ENCODE data around the gene TMEM150A. TPM values are rescaled to one million over a fixed set of nuclear protein-coding genes. Genes with fewer than 3 reads are reported as not detected.
"Not testable (repeated sequence)": the region's sequence is repeated elsewhere in the genome, so short reads cannot be mapped to it uniquely, and the experiment has no call there.

TMEM150A gene
- total RNA-seq, 2 donors from 2014 or later = 23.1 to 24.4 TPM

GRCh38 chr2:85607268-85608215 lies 5.0 kb upstream of the TMEM150A start:
- ATAC-seq (no peak), DNase-seq (no peak)
- intact Hi-C loops (cut with DNase I) = loop anchor here (10.0 kb wide), 1 partner anchor 53 kb away; no protein-coding TSS in a partner anchor
- peaks cover 58% of the 10 kb centered on the region for H3K4me1 ChIP-seq
- no peaks in the 10 kb centered on the region for H3K27me3 ChIP-seq
- H3K36me3 ChIP-seq (replicated peaks in 1 of 2; ENCODE audit: insufficient read depth in 1 of 2, low read depth in 2 of 2) = peaks cover 0 to 8% of the 10 kb centered on the region in 2 donors
- no peak overlapping the region for H3K4me3 ChIP-seq
- no peaks in the 10 kb centered on the region for H3K9me3 ChIP-seq
- 68 to 69% methylated on average over 8 to 9 of the region's 9 CpGs for WGBS, 2 donors
- H3K27ac ChIP-seq = peak overlapping the region in 1 of 4 donors; percentile 18
- TF ChIP-seq POLR2A (IDR thresholded peaks at IDR 0.05) (no peak), CTCF (IDR thresholded peaks at IDR 0.05) (no peak)

DNA sequence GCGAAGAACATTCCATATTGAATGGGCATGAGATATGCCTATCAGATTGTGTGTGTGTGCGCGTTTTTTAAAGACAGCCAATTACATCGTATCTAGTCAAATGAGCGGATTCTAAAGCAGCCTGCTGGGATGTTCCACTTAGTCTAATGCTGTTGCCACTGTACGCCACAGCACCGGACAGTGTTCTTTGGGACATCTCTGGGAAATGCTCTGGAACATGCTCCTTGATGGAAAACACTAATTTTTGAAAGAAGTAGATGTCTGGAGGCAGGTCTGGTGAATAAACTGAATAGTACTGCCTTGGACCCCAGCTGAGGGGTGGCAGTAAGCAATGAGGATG lies 3.6 kb upstream of the TMEM150A start:
- DNase-seq (no peak), ATAC-seq (no peak)
- H3K27me3 ChIP-seq = no peaks in the 10 kb centered on the region
- peaks cover 59% of the 10 kb centered on the region for H3K4me1 ChIP-seq
- H3K27ac ChIP-seq = peak overlapping the region in 1 of 4 donors; percentile 68
- intact Hi-C loops (cut with DNase I) = loop anchor here (10.0 kb wide), 1 partner anchor 51 kb away; no protein-coding TSS in a partner anchor
- no peak for TF ChIP-seq POLR2A (IDR thresholded peaks at IDR 0.05)
- no peak for TF ChIP-seq CTCF (IDR thresholded peaks at IDR 0.05)
- H3K4me3 ChIP-seq = no peak overlapping the region
- H3K9me3 ChIP-seq = no peaks in the 10 kb centered on the region
- H3K36me3 ChIP-seq (replicated peaks in 1 of 2; ENCODE audit: insufficient read depth in 1 of 2, low read depth in 2 of 2) = peaks cover 0 to 8% of the 10 kb centered on the region in 2 donors
- WGBS, 2 donors = 56 to 68% methylated on average over 7 of the region's 7 CpGs

- TF ChIP-seq POLR2A (IDR thresholded peaks at IDR 0.05) (no peak), CTCF (IDR thresholded peaks at IDR 0.05) (no peak)
- intact Hi-C loops (cut with DNase I) = loop anchor here (10.0 kb wide), 1 partner anchor 51 kb away; no protein-coding TSS in a partner anchor
- 39 to 40% methylated on average over 4 of the region's 4 CpGs for WGBS, 2 donors
- H3K36me3 ChIP-seq (replicated peaks in 1 of 2; ENCODE audit: insufficient read depth in 1 of 2, low read depth in 2 of 2) = peaks cover 0 to 8% of the 10 kb centered on the region in 2 donors
- no peaks in the 10 kb centered on the region for H3K27me3 ChIP-seq
- DNase-seq (no peak), ATAC-seq (no peak)
- H3K4me1 ChIP-seq = peaks cover 59% of the 10 kb centered on the region
- peak overlapping the region in 3 of 4 donors; percentile 15 to 68 (median 35) for H3K27ac ChIP-seq
- H3K9me3 ChIP-seq = no peaks in the 10 kb centered on the region
- no peak overlapping the region for H3K4me3 ChIP-seq
Measured at GRCh38 chr2:85605406-85606115, 3.1 kb upstream of the TMEM150A start.

- 36 to 50% methylated on average over 5 to 6 of the region's 6 CpGs for WGBS, 2 donors
- intact Hi-C loops (cut with DNase I) = loop anchor here (10.0 kb wide), 1 partner anchor 50 kb away; no protein-coding TSS in a partner anchor
- Histone ChIP-seq H3K27ac (peak overlapping the region in 3 of 4 donors; percentile 7 to 68 (median 15)), H3K27me3 (no peaks in the 10 kb centered on the region), H3K4me3 (no peak overlapping the region), H3K4me1 (peaks cover 59% of the 10 kb centered on the region), H3K36me3 (replicated peaks in 1 of 2; ENCODE audit: insufficient read depth in 1 of 2, low read depth in 2 of 2) (peaks cover 0 to 8% of the 10 kb centered on the region in 2 donors), H3K9me3 (no peaks in the 10 kb centered on the region)
- no peak for ATAC-seq
- no peak for DNase-seq
- no peak for TF ChIP-seq CTCF (IDR thresholded peaks at IDR 0.05)
- no peak for TF ChIP-seq POLR2A (IDR thresholded peaks at IDR 0.05)
Measured at GRCh38 chr2:85604568-85605339, 2.3 kb upstream of the TMEM150A start.

DNA sequence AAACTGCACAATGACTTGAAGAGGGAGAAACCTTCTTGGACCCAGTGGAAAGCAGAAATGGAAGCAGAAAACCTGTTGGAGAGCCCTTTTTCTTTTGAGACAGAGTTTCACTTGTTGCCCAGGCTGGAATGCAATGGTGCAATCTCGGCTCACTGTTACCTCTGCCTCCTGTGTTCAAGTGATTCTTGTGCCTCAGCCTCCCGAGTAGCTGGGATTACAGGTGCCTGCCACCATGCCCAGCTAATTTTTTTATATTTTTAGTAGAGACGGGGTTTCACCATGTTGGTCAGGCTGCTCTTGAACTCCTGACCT lies 1.6 kb upstream of the TMEM150A start:
- H3K4me1 ChIP-seq = peaks cover 63% of the 10 kb centered on the region
- DNase-seq = not testable (repeated sequence)
- 70 to 74% methylated on average over 3 of the region's 3 CpGs for WGBS, 2 donors

More for the DNA sequence above, 1.6 kb upstream of the TMEM150A start:
- not testable (repeated sequence) for H3K27ac ChIP-seq; H3K9me3 ChIP-seq; H3K4me3 ChIP-seq; ATAC-seq; H3K36me3 ChIP-seq (replicated peaks in 1 of 2; ENCODE audit: insufficient read depth in 1 of 2, low read depth in 2 of 2); H3K27me3 ChIP-seq
- intact Hi-C loops (cut with DNase I) = loop anchor here (10.0 kb wide), 1 partner anchor 49 kb away; no protein-coding TSS in a partner anchor

Measured in body of pancreas (tissue), 4 donors.